Measurements from ENCODE around the gene CLEC20A.

CLEC20A gene

DNA sequence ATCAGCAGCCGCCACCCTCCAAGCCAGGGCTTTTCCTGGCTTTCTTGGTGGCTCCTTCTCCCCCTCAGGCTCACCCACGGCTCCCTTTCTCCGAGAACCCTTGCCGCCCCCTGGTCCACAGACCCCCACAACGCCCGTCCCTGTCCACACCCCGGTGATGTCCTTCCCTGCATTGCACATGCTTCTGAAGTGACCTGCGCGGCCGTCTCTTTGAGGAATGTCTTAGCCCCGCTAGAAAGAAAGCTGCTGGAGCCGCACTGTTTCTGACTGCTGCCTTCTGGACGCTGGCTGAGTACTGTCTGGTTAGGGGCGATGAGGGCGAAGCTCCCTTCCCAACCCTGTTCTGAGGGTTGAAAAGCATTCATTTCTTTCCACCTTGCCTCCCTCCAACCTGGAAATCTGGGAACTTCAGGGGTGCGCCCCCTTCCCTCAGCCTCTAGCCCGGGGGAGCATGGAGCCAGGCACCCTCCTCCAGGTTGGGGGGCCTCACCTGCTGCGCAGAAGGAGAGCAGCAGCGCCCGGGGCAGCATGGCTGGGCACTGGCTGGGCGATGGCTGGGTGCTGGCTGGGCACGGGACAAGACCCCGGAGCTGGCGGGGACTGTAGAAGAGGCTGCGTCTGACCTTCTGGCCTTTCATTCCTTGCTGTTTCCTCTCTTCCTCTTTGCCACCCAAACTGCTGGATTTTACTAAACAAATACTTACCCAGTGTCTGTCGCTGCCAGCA lies at the start of gene CLEC20A:
Gene CLEC20A (minus strand): TSS at position 555 of the 726 bp plus-strand sequence. CDS start 25 bp downstream, at position 530.
- DNase-seq (ENCODE audit: low read depth in 2 of 2) = no peak

DNA sequence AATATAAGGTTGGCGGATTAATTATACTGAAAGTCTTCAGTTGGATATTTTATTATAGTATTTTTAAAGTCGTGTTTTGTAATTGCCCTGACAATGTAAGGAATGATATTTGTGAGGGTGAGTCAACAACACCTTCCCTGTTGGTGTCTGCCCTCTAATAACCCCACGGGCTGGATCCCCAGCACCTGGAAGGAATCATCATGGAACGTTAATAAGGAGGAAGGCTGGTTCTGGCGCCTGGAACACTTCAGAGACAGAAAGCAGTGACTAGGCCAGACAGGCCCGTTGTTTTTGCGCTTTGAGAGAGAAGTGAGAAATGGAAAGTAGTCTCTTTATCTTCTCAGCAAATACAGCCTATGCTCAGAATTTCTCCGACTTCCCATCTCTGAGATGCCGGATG lies 47.8 kb upstream of the CLEC20A start:
- DNase-seq (ENCODE audit: low read depth in 2 of 2) = no peak

DNA sequence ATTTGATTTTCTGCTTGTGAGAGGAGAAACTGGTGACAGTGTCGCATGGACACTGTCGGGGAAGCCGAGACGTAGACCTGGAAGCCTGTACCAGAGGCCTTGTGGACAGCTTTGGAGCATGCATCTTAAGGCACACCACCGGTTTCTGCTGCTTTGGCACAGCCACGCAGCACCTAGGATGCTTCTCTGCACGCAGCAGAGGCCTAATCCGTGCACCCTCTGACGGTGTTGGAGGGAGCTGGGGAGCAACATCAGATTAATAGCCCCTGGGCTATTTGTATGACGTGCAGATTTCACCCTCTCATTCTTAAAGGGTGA lies 46.5 kb upstream of the CLEC20A start:
- DNase-seq (ENCODE audit: low read depth in 2 of 2) = no peak

DNA sequence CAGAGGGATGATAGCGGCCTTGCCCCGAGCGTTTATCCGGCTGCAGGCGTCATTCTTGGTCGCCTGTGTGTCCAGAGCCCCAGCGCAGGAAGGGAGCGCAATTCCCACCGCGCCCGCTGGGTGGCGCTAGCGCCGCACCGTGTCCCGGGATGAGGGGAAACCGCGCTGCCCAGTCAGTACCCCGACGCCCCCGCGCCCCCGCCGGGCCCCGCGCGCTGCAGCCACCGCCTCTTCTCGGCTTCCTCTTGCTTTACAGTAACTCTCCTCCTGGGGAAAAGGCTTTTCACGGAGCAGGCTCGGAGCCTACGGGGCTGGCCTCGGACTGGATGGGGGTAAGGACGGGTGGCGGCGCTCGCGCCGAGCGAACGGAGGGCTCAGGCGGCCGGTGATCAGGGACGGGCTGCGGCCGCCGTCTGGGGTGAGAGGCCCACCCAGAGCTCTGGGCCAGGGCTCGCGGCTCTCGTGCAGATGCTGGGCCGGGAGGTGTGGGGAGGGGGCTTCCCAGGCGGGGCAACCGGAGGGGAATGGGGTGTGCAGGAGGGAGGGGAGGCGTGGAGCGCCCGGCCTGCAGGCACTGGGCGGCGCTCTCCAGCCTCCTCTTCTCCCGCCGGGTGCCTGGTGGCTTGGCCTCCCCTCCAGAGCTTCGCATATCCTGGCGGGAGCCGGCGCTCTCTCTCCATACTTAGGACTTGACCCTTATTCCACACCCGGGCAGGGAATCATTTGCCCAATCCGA lies 46.0 kb upstream of the CLEC20A start:
- DNase-seq (ENCODE audit: low read depth in 2 of 2) = peak; percentile 53 to 77

DNA sequence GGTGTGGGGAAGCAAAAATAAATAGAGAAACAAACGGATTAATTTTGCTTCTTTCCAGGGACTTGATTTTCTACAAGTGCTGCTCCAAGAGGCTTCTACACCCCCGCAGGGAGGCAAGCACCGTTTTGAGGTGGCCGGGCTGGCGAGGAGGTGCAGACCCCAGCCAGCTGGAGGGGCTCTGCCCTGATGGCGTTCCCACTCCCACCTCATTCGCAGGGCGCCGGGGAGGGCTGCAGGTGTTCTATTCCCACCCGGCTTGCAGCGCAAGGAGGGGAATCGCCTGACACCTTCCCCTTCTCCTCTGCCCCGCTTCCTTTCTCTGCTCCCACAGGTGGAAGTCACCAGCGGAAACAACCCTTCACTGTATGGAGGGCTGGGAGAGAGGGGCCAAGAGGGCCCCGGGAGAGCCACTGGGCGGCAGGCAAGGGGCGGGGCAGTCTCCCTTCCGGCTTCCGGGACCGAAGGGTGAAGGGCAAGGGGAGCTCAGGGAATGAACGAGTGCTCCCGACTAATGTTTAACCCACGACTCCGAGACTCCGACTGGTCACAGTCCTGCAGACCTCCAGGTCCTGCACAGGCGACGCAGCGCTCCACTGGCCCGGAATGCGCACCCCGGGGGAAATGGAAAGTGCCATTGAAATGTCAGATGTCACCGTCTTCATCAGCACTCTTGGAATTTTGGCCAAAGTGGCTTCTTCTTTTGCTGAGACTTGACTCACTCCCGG lies 45.2 kb upstream of the CLEC20A start:
- DNase-seq (ENCODE audit: low read depth in 2 of 2) = peak in 1 of 2 donors; percentile 9

DNA sequence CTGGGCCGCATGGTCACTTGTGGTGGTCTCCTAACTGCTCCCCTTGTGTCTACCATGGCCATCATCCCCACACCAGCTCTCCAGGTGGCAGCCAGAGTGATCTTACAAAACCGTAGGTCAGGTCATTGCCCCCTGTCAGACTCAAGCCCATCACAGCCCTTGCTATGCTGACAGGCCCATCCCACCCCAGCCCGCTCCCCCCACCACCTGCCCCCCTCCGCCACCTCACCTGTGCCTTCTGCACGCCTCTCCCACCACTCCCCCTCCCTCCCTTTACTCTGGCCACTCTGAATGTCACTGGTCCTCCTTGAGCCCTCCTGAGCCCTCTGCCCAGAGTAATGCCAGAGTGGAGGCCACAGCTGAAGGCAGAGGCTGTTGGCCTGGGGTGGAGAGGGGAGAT lies 44.6 kb upstream of the CLEC20A start:
- no peak for DNase-seq (ENCODE audit: low read depth in 2 of 2)

DNA sequence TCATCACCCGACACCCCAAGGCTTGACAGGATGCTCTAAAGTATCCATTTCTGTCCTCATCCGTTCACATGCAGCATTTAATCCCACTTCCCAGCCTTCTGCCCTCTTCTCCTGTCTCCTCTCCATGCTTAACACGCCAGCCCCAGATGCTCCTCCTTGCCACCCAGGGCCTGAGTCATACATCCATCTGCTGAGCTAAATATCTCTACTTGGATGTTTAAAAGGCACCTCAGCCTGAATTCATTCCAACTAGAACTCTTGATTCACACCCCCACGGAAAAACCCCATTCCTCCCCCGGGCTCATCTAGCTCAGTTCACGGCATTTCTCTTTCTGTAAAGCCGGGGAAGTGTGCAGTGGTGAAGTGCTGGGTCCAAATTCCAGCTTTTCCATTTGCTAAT lies 43.9 kb upstream of the CLEC20A start:
- DNase-seq (ENCODE audit: low read depth in 2 of 2) = no peak

DNA sequence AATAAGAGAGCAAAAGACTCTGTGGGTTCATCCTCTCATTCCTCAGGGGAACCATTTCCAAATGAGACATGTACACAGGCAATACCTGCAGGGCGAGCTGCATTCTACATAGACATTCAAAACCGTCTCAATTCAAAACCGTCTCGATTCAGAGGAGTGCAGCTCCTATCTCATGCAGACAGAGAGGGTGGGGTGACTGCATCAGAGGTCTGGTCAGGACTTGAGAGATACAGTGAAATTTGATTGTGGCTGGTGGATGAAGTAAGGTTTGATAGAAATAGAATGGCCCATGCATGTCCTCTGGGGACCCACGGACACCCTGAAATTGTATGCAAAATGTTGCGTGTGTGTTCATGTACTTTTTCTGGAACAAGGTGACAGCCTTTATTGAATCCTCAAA lies 43.4 kb upstream of the CLEC20A start:
- DNase-seq (ENCODE audit: low read depth in 2 of 2) = no peak

DNA sequence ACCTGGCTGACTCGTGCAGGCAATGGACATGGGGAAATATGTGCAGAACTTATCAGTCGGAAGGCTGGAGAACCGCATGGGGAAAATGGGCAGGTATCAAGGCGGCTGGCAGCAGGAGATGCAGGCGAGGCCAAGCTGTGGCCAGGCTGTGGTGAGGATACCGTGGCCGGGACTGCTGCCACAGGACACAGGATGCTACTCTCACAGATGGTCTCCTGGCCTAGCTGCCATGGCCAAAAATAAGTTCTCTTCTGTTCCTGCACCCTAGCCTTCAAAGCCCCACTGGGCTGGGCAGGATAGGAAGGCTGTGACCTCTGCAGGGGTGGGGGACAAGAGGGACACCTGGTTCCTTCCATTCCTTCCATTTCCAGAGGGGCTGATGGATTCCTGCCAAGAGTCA lies 42.5 kb upstream of the CLEC20A start:
- DNase-seq (ENCODE audit: low read depth in 2 of 2) = no peak

DNA sequence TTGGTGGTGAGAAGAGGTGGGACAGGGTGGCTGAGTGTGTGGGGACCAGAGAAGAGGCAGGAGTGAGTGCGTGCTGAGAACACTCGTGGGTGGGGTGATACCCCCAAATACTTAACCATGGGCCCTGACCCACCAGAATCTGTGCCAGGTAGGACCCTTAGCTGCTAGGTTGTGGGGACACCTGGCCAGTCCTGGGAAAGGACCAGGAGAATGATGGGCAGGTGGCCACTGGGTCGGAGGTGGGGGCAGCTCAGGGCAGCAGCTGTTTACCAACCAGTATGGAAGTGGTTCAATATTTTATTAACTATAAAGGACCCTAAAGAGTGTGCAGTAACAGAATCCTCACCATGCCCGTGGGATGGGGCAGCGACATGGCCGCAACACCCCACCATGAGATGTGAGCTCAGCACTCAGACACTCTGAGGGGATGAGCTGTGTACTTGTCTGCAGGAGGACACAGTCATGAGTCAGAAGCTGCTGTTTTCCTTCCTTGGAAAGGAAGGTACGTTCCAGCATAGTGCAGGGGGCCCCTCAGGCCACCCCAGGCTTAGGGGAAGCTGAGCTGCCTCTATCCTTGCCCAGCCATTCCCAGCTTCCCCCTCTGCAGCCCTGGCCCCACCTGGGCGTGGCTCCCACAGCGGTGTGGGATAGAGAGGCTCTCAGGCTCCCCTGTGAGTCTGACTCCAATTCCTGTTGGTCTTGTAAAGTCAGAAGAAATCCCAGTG lies 41.6 kb upstream of the CLEC20A start:
- no peak for DNase-seq (ENCODE audit: low read depth in 2 of 2)

DNA sequence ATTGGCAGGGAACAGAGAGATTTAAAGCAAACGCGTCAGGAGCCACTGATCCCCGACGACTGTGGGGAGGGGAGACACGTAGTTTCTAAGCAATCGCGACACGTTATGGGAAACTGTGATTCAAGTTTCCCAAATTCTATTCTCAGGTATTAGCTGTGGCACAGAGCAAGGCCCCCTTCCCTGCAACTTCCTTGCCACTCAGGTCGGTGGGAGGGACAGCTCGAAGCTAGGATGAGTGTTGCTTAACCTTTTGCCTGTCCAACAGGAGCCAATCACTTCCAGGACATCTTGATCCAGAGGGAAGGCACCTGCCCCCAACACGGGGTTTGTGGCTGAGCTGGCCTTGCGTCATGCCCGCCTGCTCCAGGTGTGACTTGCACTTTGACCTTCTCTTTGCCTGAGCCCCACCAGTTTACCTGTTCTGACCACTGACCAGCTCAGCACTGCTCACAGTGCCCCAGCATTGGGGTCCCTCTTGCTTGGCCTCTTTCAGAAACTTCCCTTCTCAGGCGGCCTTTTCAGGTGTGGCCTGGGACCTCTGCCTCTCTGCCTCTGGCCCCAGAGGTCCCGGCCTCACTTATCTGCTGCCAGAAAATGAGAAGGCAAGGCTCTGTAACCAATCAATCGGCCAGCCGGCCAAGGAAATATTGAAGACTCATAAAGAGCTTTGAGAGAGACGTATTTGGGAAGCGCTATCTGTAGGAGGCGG lies 40.8 kb upstream of the CLEC20A start:
- DNase-seq (ENCODE audit: low read depth in 2 of 2) = no peak

DNA sequence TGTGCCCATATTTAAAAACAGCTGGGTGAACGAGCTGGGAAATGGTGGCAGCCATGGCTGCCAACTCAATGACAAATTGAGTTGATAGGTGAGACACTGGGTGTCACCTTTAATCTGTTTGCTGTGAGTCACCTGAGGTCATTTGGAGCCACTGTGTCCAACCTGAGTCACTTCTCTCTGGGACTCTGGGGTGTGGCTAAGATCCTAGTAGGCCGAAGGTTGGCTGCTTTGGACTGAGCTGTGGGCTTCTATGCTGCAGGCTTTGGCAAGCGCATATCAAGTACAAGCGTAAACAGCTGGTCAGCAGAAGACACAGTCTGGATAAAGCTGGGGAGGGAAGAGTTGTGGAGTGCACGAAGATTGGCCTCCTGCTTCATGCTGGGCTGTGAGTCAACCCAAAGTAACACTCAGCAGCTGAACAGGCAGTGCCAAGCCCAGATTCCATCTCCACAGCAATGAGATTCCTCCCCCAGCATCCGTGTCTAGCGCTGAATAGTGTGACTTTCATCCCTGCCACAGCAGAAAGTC lies 40.1 kb upstream of the CLEC20A start:
- no peak for DNase-seq (ENCODE audit: low read depth in 2 of 2)

DNA sequence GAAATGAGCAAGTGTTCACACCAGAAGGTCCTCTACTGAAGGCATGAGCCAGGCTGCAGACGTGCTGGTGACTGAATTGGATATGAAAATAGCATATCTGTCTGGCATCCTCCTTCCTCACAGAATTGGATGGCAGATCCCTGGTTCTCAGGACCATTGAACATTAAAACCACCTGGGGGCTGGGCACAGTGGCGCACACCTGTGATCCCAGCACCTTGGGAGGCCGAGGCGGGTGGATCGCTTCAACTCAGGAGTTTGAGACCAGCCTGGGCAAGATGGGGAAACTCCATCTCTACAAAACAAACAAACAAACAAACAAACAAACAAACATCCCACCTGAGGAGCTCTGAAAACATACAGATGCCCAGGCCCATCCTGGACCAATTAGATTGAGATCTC lies 39.6 kb upstream of the CLEC20A start:
- DNase-seq (ENCODE audit: low read depth in 2 of 2) = no peak

DNA sequence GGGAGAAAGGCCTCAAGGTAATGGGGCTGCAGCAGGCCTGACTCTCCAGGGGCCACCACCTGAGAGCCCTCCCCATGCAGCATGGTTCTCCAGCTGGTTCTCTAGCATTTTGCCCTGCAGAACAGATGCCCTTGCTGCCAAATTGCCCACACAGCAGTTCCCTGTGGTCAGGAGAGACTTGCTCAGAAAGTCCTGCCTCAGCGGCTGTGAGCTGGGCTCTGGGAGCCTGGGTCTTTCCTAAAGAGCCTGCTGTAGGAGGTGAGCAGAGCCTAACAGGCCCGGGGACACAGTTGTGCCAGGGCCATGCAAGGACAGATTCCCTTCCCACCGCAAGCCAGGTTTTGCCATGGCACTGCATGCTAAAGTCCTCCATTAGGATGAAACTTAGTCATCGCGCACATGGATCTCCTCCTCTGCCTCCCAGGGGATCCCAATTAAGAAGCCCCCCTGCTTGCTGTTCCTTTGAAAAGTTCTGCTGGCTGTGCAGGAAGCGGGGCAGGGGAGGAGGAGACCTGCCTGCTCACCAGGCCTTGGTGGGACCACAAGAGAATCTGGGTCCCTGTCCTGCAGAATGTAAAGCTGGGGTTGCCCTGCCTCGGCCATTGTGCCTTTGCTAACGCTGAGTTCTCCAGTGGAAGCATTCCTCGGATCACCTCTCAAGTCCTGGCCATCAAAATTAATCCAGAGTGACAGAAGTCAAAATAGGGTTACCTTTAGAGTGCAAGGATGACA lies 37.5 kb upstream of the CLEC20A start:
- DNase-seq (ENCODE audit: low read depth in 2 of 2) = no peak

DNA sequence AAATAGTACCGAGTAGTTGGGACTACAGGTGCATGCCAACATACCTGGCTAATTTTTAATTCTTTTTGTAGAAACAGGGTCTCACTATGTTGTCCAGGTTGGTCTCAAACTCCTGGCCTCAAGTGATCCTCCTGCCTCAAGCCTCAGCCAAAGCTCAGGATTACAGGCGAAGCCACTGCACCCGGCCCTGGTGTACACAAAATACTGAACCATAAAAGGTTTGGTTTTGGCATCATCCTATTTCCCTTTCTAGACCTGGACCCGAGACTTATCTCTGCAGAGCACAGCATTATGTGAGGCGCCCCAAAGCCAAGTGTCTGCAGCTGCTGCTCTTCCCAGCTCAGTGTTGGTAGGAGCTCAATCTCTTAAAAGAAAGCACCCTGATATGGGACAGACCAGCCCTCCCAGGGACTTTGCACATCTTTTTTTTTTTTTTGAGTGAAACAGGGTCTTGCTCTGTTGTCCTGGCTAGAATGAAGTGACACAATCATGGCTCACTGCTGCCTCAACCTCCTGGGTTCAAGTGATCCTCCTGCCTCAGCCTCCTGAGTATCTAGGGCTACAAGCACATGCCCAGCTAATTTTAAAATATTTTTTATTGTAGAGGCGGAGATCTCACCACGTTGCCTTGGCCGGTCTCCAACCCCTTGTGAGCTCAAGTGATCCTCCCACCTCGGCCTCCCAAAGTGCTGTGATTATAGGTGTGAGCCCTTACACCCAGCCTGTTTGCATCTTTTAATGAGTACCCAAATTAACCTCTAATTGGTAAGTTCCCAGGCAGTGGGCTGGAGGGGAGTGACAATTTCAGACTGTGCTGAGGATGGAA lies 36.6 kb upstream of the CLEC20A start:
- no peak for DNase-seq (ENCODE audit: low read depth in 2 of 2)

DNA sequence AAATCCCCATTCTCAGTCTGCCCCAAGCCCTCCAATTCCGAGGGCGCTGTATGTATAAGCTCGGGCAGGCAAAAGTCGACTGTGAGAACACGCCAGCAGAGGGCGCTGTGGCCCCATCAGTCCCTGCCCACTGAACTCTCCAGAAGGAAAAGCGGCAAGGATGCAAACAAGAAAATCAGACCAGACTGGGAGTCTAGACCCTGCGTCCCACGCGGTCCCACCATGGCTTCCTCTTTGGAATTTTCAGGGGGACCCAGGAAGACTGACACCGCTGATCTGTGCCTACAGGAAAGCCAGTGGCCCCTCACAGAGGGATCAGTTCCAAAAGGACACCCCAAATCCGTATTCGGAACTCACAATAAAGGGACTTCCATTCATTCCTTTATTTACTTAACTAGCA lies 35.6 kb upstream of the CLEC20A start:
- peak; percentile 35 to 39 for DNase-seq (ENCODE audit: low read depth in 2 of 2)

DNA sequence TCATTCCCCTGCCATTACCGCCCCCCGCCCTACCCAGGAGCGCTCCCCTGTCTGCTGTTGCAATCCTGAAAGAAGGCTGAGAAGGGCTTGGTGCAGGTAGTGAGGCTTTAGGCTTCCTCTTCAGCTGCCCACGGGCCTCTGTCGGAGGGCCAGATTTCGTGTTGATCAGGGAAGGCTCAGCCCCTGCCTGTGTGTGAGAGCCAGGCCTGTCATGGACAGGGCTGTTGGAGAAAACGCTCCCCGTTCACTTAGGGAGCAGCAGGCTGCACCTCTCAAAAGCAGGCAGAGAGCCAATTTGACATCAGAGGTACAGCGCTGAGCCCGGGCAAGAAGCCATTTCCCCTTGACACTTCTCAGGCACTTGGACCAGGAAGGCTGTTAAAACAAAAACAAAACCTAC lies 35.1 kb upstream of the CLEC20A start:
- DNase-seq (ENCODE audit: low read depth in 2 of 2) = no peak

DNA sequence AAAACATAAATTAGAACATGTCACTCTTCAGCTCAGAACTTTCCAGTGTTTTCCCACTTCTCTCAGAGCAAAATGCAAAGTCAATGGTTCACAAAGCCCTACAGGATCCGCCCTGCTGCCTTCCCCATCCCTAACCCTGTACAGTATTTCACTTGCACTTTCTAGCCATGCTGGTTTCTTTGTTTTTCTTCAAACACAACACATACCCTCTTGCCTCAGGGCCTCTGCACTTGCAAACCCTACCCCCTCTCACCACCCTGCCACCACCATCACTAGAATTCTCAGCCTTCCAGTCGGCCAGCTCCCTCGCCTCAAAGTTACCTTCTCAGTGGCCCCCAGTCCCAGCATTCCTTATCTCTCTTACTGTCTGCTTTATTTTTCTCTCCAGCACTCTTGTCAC lies 33.7 kb upstream of the CLEC20A start:
- no peak for DNase-seq (ENCODE audit: low read depth in 2 of 2)

DNA sequence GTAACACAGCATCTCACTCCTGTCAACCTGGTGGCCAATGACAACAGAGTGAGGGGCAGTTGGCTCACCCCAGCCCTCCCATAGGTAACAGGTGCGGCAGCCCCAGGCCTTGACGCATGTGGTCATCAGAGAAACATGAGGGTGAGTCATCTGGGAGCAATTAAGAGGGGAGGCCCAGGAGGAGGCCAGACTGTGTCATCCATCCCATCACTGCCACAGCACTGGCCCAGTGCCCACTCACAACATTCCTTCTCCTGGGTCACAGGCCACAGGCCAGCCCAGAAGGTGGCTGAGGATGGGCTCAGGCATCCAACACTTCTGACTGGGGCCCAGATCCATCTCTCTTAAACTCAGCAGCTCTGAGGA lies 33.3 kb upstream of the CLEC20A start:
- DNase-seq (ENCODE audit: low read depth in 2 of 2) = no peak
